Fibroblast of skin of left quadriceps (primary cell): Measurements from ENCODE around the gene SLC16A6.
"Not testable (repeated sequence)": the region's sequence is repeated elsewhere in the genome, so short reads cannot be mapped to it uniquely, and the experiment has no call there.

ENCODE experiments used
- DNase-seq, 2 experiments: peaks; one replicate each; pipeline ENCODE4 v3.0.0-alpha.2; 2013; ENCODE audit warnings: low read depth in 2 of 2

The SLC16A6 gene

GRCh38 chr17:68290268-68290954 lies 516 bp downstream of the SLC16A6 start:
- DNase-seq = no peak

GRCh38 chr17:68289936-68290267 lies 1.0 kb downstream of the SLC16A6 start:
- no peak for DNase-seq

- DNase-seq = no peak
Observed at GRCh38 chr17:68289473-68289872, 1.5 kb downstream of the SLC16A6 start.

GRCh38 chr17:68288804-68289203 lies 2.1 kb downstream of the SLC16A6 start:
- DNase-seq = no peak

- DNase-seq = no peak
Observed at GRCh38 chr17:68288375-68288774, 2.6 kb downstream of the SLC16A6 start.

GRCh38 chr17:68281965-68282364 lies 9.0 kb downstream of the SLC16A6 start:
- DNase-seq = not testable (repeated sequence)

- no peak for DNase-seq
Observed at GRCh38 chr17:68277807-68278206, 13.1 kb downstream of the SLC16A6 start.

GRCh38 chr17:68276339-68276738 lies 14.6 kb downstream of the SLC16A6 start:
- not testable (repeated sequence) for DNase-seq

GRCh38 chr17:68273722-68274121 lies 17.2 kb downstream of the SLC16A6 start:
- DNase-seq = no peak

GRCh38 chr17:68265833-68266232 lies 25.1 kb downstream of the SLC16A6 start:
- not testable (repeated sequence) for DNase-seq

- peak; percentile 10 to 22 for DNase-seq
Observed at GRCh38 chr17:68263101-68263681, 27.7 kb downstream of the SLC16A6 start.

GRCh38 chr17:68262467-68262866 lies 28.5 kb downstream of the SLC16A6 start:
- DNase-seq = not testable (repeated sequence)

- no peak for DNase-seq
Observed at GRCh38 chr17:68260051-68260762, 30.7 kb downstream of the SLC16A6 start.

- not testable (repeated sequence) for DNase-seq
Observed at GRCh38 chr17:68259648-68259951, 31.3 kb downstream of the SLC16A6 start.

- not testable (repeated sequence) for DNase-seq
Observed at GRCh38 chr17:68258890-68259647, 31.9 kb downstream of the SLC16A6 start.

GRCh38 chr17:68257934-68258333 lies 33.0 kb downstream of the SLC16A6 start:
- DNase-seq = no peak

GRCh38 chr17:68256701-68257100 lies 34.2 kb downstream of the SLC16A6 start:
- DNase-seq = not testable (repeated sequence)

GRCh38 chr17:68255731-68256538 lies 35.0 kb downstream of the SLC16A6 start:
- no peak for DNase-seq

GRCh38 chr17:68255151-68255550 lies 35.8 kb downstream of the SLC16A6 start:
- no peak for DNase-seq

GRCh38 chr17:68253426-68253825 lies 37.5 kb downstream of the SLC16A6 start:
- not testable (repeated sequence) for DNase-seq

- no peak for DNase-seq
Observed at GRCh38 chr17:68249354-68249765, 41.6 kb downstream of the SLC16A6 start.

GRCh38 chr17:68248891-68249290 lies 42.0 kb downstream of the SLC16A6 start:
- DNase-seq = no peak
